AG09309 (cell line): Measurements from ENCODE around the gene OR6B2.

Experiments
- DNase-seq: peaks from one replicate; pipeline ENCODE4 v3.0.0-alpha.2; 2010; ENCODE audit warnings: low read depth
- H3K4me3 ChIP-seq: 2 replicates; pipeline ENCODE4 v1.5.1; 2011; ENCODE audit warnings: mild to moderate bottlenecking, low read depth, low read length, moderate library complexity; ENCODE audit not compliant: control insufficient read depth
- CTCF ChIP-seq: IDR thresholded peaks from 2 replicates; pipeline ENCODE4 v1.5.1; 2011; ENCODE audit warnings: mild to moderate bottlenecking, low read depth, low read length, inconsistent platforms; ENCODE audit not compliant: insufficient read depth, control insufficient read depth; ENCODE audit errors: missing control alignments

OR6B2 gene

DNA sequence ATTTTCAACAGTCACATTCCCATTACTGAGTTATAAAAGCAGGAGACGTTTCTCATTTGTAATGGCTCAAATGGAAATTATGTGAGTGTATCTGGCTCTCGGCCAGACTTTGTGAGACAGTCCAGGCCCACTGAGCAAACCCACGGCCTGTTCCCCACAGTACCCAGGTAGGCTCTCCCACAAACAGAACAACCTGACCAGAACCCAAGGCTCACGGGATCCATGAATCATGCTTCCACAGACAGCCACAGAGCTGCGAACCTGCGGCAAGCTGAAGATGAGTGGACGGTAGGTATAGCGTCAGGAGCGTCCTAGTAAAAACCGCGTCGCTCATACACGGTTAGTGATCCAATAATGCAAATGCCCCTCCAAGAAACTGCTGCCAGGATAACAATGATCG is 39.3 kb downstream of the OR6B2 start:
- no peak for DNase-seq
- no peak for TF ChIP-seq CTCF
- H3K4me3 ChIP-seq, result no peak overlapping the region

- no peak overlapping the region for H3K4me3 ChIP-seq
- DNase-seq, result no peak
- no peak for TF ChIP-seq CTCF
These were observed 44.9 kb downstream of the OR6B2 start for GRCh38 chr2:239985356-239985755.

GRCh38 chr2:239984421-239985194 is 45.6 kb downstream of the OR6B2 start:
- no peak for DNase-seq
- H3K4me3 ChIP-seq, result no peak overlapping the region
- no peak for TF ChIP-seq CTCF

GRCh38 chr2:239983004-239983778 is 47.0 kb downstream of the OR6B2 start:
- DNase-seq, result no peak
- H3K4me3 ChIP-seq, result no peak overlapping the region
- TF ChIP-seq CTCF, result no peak
